ENCODE results near the gene DEF6. TPM values are rescaled to one million over a fixed set of nuclear protein-coding genes. Genes with fewer than 3 reads are reported as not detected.

The DEF6 gene
- total RNA-seq, 1 experiment from 2014 or later = 5.7 TPM

- DNase-seq = no peak
- no peaks in the 10 kb centered on the region for H3K9me3 Mint-ChIP-seq (ENCODE audit: unreplicated experiment)
- no peaks in the 10 kb centered on the region for H3K27me3 Mint-ChIP-seq (ENCODE audit: insufficient read depth, unreplicated experiment)
- BruUV-seq (replicated peaks) = no TSS peak
- ChIA-PET POLR2A (no interaction called here), CTCF (interaction anchor here (0.6 kb wide), 1 partner anchor 710 kb away, joined by 3 read pairs; no protein-coding TSS in a partner anchor)
- H3K36me3 ChIP-seq (ENCODE audit: control insufficient read depth, insufficient read depth, low read length) = no peaks in the 10 kb centered on the region; the same call in none of the 2 replicates
- no peak overlapping the region for H3K27ac Mint-ChIP-seq (ENCODE audit: unreplicated experiment)
- intact Hi-C loops (cut with micrococcal nuclease; ENCODE audit: unreplicated experiment) = no loop called here
- no peaks in the 10 kb centered on the region for H3K4me1 Mint-ChIP-seq (ENCODE audit: low read depth, unreplicated experiment)
- TF ChIP-seq CTCF (IDR thresholded peaks at IDR 0.05; ENCODE audit: insufficient read depth in 1 of 2, low read depth in 1 of 2, low read length in 1 of 2, severe bottlenecking in 1 of 2, unreplicated experiment in 1 of 2) = no peak
- H3K4me3 Mint-ChIP-seq (ENCODE audit: unreplicated experiment) = no peak overlapping the region
- H3K27me3 ChIP-seq (replicated peaks; ENCODE audit: control insufficient read depth, insufficient read depth, low read length) = no peaks in the 10 kb centered on the region
- H3K36me3 Mint-ChIP-seq (ENCODE audit: insufficient read depth, unreplicated experiment) = no peaks in the 10 kb centered on the region
- no peaks in the 10 kb centered on the region for H3K9me3 ChIP-seq
- H3K4me3 ChIP-seq (ENCODE audit: low read depth, low read length) = no peak overlapping the region
- no peaks in the 10 kb centered on the region for H3K4me1 ChIP-seq
Measured at GRCh38 chr6:35283361-35283760, 14.3 kb upstream of the DEF6 start.

GRCh38 chr6:35287671-35288396, 9.8 kb upstream of the DEF6 start:
- no peak for TF ChIP-seq CTCF (IDR thresholded peaks at IDR 0.05; ENCODE audit: insufficient read depth in 1 of 2, low read depth in 1 of 2, low read length in 1 of 2, severe bottlenecking in 1 of 2, unreplicated experiment in 1 of 2)
- H3K9me3 ChIP-seq = no peaks in the 10 kb centered on the region
- no peaks in the 10 kb centered on the region for H3K4me1 ChIP-seq
- DNase-seq = no peak
- H3K36me3 ChIP-seq (ENCODE audit: control insufficient read depth, insufficient read depth, low read length) = peaks cover 1% of the 10 kb centered on the region
- Mint-ChIP-seq H3K27ac (ENCODE audit: unreplicated experiment) (no peak overlapping the region), H3K36me3 (ENCODE audit: insufficient read depth, unreplicated experiment) (no peaks in the 10 kb centered on the region), H3K4me3 (ENCODE audit: unreplicated experiment) (no peak overlapping the region), H3K27me3 (ENCODE audit: insufficient read depth, unreplicated experiment) (no peaks in the 10 kb centered on the region), H3K4me1 (ENCODE audit: low read depth, unreplicated experiment) (no peaks in the 10 kb centered on the region), H3K9me3 (ENCODE audit: unreplicated experiment) (no peaks in the 10 kb centered on the region)
- ChIA-PET CTCF (no interaction called here), POLR2A (no interaction called here)
- no peaks in the 10 kb centered on the region for H3K27me3 ChIP-seq (replicated peaks; ENCODE audit: control insufficient read depth, insufficient read depth, low read length)
- no peak overlapping the region for H3K4me3 ChIP-seq (ENCODE audit: low read depth, low read length)
- BruUV-seq (replicated peaks) = no TSS peak
- intact Hi-C loops (cut with micrococcal nuclease; ENCODE audit: unreplicated experiment) = no loop called here

- intact Hi-C loops (cut with micrococcal nuclease; ENCODE audit: unreplicated experiment) = no loop called here
- H3K36me3 Mint-ChIP-seq (ENCODE audit: insufficient read depth, unreplicated experiment) = no peaks in the 10 kb centered on the region
Measured at GRCh38 chr6:35288834-35289233, 8.8 kb upstream of the DEF6 start.

More at GRCh38 chr6:35288834-35289233, 8.8 kb upstream of the DEF6 start:
- POLR2A ChIA-PET = no interaction called here
- Histone ChIP-seq H3K36me3 (ENCODE audit: control insufficient read depth, insufficient read depth, low read length) (peaks cover 1% of the 10 kb centered on the region), H3K4me3 (ENCODE audit: low read depth, low read length) (no peak overlapping the region), H3K27me3 (replicated peaks; ENCODE audit: control insufficient read depth, insufficient read depth, low read length) (no peaks in the 10 kb centered on the region), H3K9me3 (no peaks in the 10 kb centered on the region), H3K4me1 (no peaks in the 10 kb centered on the region)
- no peak overlapping the region for H3K4me3 Mint-ChIP-seq (ENCODE audit: unreplicated experiment)
- H3K9me3 Mint-ChIP-seq (ENCODE audit: unreplicated experiment) = no peaks in the 10 kb centered on the region
- no TSS peak for BruUV-seq (replicated peaks)
- no peak overlapping the region for H3K27ac Mint-ChIP-seq (ENCODE audit: unreplicated experiment)
- no peaks in the 10 kb centered on the region for H3K4me1 Mint-ChIP-seq (ENCODE audit: low read depth, unreplicated experiment)
- CTCF ChIA-PET = no interaction called here
- DNase-seq = no peak
- no peaks in the 10 kb centered on the region for H3K27me3 Mint-ChIP-seq (ENCODE audit: insufficient read depth, unreplicated experiment)
- no peak for TF ChIP-seq CTCF (IDR thresholded peaks at IDR 0.05; ENCODE audit: insufficient read depth in 1 of 2, low read depth in 1 of 2, low read length in 1 of 2, severe bottlenecking in 1 of 2, unreplicated experiment in 1 of 2)
